Measurements from ENCODE around the gene CDH1. TPM values are rescaled to one million over a fixed set of nuclear protein-coding genes. Genes with fewer than 3 reads are reported as not detected.

CDH1 gene
- total RNA-seq, 1 donor from 2014 or later: 219 TPM

DNA sequence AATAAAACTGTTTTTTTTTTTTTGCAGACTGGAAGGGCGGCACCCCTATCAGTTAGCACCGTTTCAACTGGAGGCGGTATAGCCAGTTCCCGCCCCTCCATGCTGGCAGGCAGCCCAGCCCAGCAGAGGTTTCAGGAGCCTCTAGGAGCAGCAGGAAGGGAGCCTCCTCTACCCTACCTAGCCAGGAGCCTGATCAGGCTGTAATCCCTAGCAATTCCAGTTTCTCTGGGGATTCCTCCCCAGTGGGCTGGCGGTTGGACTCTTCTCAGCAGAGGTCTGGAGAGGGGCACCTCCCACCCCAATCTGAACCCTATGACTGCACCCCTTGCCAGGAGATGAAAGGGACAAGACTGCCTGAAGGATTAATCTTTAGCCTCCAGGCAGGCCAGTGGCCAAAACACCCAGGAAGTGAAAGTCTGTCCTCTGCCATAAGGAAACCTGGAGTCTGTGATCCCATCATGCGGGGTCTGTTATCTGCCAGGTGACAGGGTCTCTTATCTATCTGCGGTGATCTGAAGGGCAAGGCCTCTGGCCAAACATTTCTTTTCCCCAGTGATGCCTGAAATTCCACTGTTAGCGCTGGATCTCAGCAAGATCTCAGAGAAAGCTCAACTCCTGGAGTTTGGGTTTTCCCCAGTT, 4.9 kb upstream of the CDH1 start:
- H3K4me3 Mint-ChIP-seq: peak overlapping the region; percentile 10
- H3K4me1 Mint-ChIP-seq: peaks cover 20% of the 10 kb centered on the region
- peak overlapping the region; percentile 90 for H3K27ac Mint-ChIP-seq
- H3K27me3 Mint-ChIP-seq (ENCODE audit: low read depth): peaks cover 13% of the 10 kb centered on the region
- peaks cover 4% of the 10 kb centered on the region for H3K36me3 Mint-ChIP-seq
- no peaks in the 10 kb centered on the region for H3K9me3 Mint-ChIP-seq
- peak; percentile 47 to 71 for DNase-seq (ENCODE audit: low spot score in 2 of 2, unreplicated experiment in 2 of 2)
- TF ChIP-seq, protein P1, sequence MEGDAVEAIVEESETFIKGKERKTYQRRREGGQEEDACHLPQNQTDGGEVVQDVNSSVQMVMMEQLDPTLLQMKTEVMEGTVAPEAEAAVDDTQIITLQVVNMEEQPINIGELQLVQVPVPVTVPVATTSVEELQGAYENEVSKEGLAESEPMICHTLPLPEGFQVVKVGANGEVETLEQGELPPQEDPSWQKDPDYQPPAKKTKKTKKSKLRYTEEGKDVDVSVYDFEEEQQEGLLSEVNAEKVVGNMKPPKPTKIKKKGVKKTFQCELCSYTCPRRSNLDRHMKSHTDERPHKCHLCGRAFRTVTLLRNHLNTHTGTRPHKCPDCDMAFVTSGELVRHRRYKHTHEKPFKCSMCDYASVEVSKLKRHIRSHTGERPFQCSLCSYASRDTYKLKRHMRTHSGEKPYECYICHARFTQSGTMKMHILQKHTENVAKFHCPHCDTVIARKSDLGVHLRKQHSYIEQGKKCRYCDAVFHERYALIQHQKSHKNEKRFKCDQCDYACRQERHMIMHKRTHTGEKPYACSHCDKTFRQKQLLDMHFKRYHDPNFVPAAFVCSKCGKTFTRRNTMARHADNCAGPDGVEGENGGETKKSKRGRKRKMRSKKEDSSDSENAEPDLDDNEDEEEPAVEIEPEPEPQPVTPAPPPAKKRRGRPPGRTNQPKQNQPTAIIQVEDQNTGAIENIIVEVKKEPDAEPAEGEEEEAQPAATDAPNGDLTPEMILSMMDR (IDR thresholded peaks at IDR 0.05; ENCODE audit: unreplicated experiment): no peak

DNA sequence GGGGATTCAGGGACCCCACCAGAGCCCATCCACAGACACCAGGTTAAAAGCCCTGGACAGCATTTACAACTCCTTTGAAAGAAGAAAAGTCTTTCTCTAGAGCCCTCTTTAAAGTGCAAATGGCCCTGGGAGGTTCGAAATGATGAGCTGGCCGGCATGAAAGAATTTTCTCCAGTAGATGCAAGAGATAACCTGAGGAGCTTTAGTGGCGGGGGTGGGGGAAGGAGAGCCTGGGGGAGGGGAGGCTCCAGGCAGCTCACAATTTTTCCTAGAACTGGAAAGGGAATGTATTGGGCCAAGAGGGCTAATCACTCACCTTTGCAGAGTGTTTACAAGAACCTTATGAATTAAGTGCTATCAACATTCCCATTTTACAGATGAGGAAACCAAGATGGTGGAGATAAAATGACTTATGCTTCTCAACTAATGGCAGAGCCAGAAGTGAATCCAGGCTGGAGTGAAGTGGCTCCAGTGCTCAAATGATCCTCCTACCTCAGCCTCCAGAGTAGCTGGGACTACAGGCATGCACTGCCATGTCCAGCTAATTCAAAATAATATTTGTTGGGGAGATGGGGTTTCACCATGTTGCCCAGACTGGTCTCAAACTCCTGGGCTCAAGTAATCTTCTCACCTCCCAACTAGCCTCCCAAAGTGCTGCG, 4.2 kb upstream of the CDH1 start:
- TF ChIP-seq, protein P1 (IDR thresholded peaks at IDR 0.05; ENCODE audit: unreplicated experiment): no peak
- peaks cover 18% of the 10 kb centered on the region for H3K27me3 Mint-ChIP-seq (ENCODE audit: low read depth)
- H3K4me1 Mint-ChIP-seq: peaks cover 22% of the 10 kb centered on the region
- H3K36me3 Mint-ChIP-seq: peaks cover 2% of the 10 kb centered on the region
- no peaks in the 10 kb centered on the region for H3K9me3 Mint-ChIP-seq
- H3K4me3 Mint-ChIP-seq: peak overlapping the region; percentile 10
- no peak for DNase-seq (ENCODE audit: low spot score in 2 of 2, unreplicated experiment in 2 of 2)
- H3K27ac Mint-ChIP-seq: peak overlapping the region; percentile 90

DNA sequence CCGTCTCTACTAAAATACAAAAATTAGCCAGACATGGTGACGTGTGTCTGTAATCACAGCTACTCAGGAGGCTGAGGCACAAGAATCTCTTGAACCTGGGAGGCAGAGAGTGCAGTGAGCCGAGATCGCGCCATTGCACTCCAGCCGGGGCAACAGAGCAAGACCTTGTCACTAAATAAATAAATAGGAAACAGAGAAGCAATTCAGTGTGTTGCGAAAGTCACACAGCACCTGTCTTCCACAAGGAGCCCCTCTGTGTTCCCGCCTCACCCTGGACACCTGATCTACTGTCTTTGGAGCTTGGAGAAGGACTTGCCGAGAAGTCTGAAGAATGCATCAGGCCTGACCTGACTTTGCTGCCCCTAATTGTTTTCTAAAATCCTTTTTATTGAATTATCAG, 3.5 kb upstream of the CDH1 start:
- H3K9me3 Mint-ChIP-seq: no peaks in the 10 kb centered on the region
- no peak for DNase-seq (ENCODE audit: low spot score in 2 of 2, unreplicated experiment in 2 of 2)
- peak overlapping the region; percentile 20 for H3K27ac Mint-ChIP-seq
- H3K36me3 Mint-ChIP-seq: peaks cover 1% of the 10 kb centered on the region
- no peak overlapping the region for H3K4me3 Mint-ChIP-seq
- H3K27me3 Mint-ChIP-seq (ENCODE audit: low read depth): peaks cover 23% of the 10 kb centered on the region
- peaks cover 25% of the 10 kb centered on the region for H3K4me1 Mint-ChIP-seq
- TF ChIP-seq, protein P1 (IDR thresholded peaks at IDR 0.05; ENCODE audit: unreplicated experiment): no peak

DNA sequence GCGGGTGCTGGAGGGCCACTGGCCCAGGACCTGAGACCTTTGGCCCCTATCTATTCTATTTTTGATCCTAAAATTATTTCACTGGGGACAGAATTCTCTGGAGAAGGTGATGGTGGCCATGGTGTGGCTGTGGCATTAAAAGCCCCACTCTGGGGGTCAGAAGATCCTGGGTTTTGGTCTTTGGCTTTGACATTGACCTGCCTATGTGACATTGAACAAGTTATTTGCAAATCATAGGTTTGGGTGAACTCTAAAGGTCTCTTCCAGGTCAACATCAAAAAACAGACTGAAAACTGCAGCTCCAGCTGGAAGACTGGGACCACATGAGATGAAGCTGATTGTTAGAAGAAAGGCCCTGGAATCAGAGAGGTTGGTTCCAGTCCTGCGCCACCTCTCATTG, 2.3 kb upstream of the CDH1 start:
- Mint-ChIP-seq H3K4me1 (peaks cover 26% of the 10 kb centered on the region), H3K9me3 (no peaks in the 10 kb centered on the region), H3K36me3 (no peaks in the 10 kb centered on the region), H3K27ac (no peak overlapping the region), H3K27me3 (ENCODE audit: low read depth) (peaks cover 25% of the 10 kb centered on the region), H3K4me3 (no peak overlapping the region)
- no peak for DNase-seq (ENCODE audit: low spot score in 2 of 2, unreplicated experiment in 2 of 2)
- TF ChIP-seq, protein P1 (IDR thresholded peaks at IDR 0.05; ENCODE audit: unreplicated experiment): no peak

DNA sequence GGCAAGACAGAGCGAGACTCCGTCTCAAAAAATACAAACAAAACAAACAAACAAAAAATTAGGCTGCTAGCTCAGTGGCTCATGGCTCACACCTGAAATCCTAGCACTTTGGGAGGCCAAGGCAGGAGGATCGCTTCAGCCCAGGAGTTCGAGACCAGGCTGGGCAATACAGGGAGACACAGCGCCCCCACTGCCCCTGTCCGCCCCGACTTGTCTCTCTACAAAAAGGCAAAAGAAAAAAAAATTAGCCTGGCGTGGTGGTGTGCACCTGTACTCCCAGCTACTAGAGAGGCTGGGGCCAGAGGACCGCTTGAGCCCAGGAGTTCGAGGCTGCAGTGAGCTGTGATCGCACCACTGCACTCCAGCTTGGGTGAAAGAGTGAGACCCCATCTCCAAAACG, 531 bp upstream of the CDH1 start:
- H3K9me3 Mint-ChIP-seq: no peaks in the 10 kb centered on the region
- TF ChIP-seq, protein P1 (IDR thresholded peaks at IDR 0.05; ENCODE audit: unreplicated experiment): no peak
- H3K4me1 Mint-ChIP-seq: peaks cover 42% of the 10 kb centered on the region
- DNase-seq (ENCODE audit: low spot score in 2 of 2, unreplicated experiment in 2 of 2): no peak
- H3K27ac Mint-ChIP-seq: peak overlapping the region; percentile 76
- H3K4me3 Mint-ChIP-seq: peak overlapping the region; percentile 93
- peaks cover 25% of the 10 kb centered on the region for H3K27me3 Mint-ChIP-seq (ENCODE audit: low read depth)
- H3K36me3 Mint-ChIP-seq: no peaks in the 10 kb centered on the region
